ENCODE data around the gene PEPD.

PEPD gene

GRCh38 chr19:33421368-33421767, 100.2 kb downstream of the PEPD start:
- Histone ChIP-seq H3K9ac (no peak overlapping the region), H2AFZ (ENCODE audit: low read depth) (no peak overlapping the region), H3K79me2 (ENCODE audit: insufficient read depth, low read depth) (no peaks in the 10 kb centered on the region), H3K27ac (no peak overlapping the region), H3K4me2 (no peak overlapping the region), H4K20me1 (ENCODE audit: insufficient read depth) (no peaks in the 10 kb centered on the region), H3K27me3 (ENCODE audit: insufficient read depth, low read depth) (no peaks in the 10 kb centered on the region), H3K36me3 (ENCODE audit: insufficient read depth) (no peaks in the 10 kb centered on the region), H3K4me3 (IDR thresholded peaks at IDR 0.05; ENCODE audit: insufficient read depth, low read depth, low read length) (no peak overlapping the region), H3K4me1 (ENCODE audit: low read depth, poor library complexity, severe bottlenecking) (no peaks in the 10 kb centered on the region)
- TF ChIP-seq, protein P1, sequence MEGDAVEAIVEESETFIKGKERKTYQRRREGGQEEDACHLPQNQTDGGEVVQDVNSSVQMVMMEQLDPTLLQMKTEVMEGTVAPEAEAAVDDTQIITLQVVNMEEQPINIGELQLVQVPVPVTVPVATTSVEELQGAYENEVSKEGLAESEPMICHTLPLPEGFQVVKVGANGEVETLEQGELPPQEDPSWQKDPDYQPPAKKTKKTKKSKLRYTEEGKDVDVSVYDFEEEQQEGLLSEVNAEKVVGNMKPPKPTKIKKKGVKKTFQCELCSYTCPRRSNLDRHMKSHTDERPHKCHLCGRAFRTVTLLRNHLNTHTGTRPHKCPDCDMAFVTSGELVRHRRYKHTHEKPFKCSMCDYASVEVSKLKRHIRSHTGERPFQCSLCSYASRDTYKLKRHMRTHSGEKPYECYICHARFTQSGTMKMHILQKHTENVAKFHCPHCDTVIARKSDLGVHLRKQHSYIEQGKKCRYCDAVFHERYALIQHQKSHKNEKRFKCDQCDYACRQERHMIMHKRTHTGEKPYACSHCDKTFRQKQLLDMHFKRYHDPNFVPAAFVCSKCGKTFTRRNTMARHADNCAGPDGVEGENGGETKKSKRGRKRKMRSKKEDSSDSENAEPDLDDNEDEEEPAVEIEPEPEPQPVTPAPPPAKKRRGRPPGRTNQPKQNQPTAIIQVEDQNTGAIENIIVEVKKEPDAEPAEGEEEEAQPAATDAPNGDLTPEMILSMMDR (conservative IDR thresholded peaks at IDR 0.05; ENCODE audit: low read depth, low read length) = no peak

DNA sequence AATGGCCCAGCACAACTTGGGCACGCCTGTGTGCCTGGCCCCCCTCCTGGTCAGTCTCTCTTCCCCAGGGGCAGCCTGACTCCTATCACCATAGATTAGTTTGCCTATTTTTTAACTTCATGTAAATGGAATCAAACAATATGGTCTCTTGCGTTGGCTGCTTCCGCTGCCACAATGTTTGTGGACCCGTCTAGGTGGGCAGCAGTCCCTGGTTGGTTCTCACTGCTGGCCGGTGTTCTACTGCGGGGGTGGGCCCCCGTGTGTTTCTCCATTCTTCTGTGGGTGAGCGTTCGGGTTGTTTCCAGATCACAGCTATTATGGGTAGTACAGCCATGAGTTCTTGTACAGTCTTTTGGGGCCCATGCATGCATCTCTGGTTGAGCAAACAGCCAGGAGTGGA, 100.8 kb downstream of the PEPD start:
- Histone ChIP-seq H3K27ac (no peak overlapping the region), H3K4me3 (IDR thresholded peaks at IDR 0.05; ENCODE audit: insufficient read depth, low read depth, low read length) (no peak overlapping the region), H3K9ac (no peak overlapping the region), H2AFZ (ENCODE audit: low read depth) (no peak overlapping the region), H3K27me3 (ENCODE audit: insufficient read depth, low read depth) (no peaks in the 10 kb centered on the region), H3K79me2 (ENCODE audit: insufficient read depth, low read depth) (no peaks in the 10 kb centered on the region), H3K4me1 (ENCODE audit: low read depth, poor library complexity, severe bottlenecking) (no peaks in the 10 kb centered on the region), H3K4me2 (no peak overlapping the region), H4K20me1 (ENCODE audit: insufficient read depth) (no peaks in the 10 kb centered on the region), H3K36me3 (ENCODE audit: insufficient read depth) (no peaks in the 10 kb centered on the region)
- TF ChIP-seq, protein P1 (conservative IDR thresholded peaks at IDR 0.05; ENCODE audit: low read depth, low read length) = no peak

- Histone ChIP-seq H3K9ac (no peak overlapping the region), H3K79me2 (ENCODE audit: insufficient read depth, low read depth) (no peaks in the 10 kb centered on the region), H3K27ac (no peak overlapping the region), H3K4me1 (ENCODE audit: low read depth, poor library complexity, severe bottlenecking) (no peaks in the 10 kb centered on the region), H3K36me3 (ENCODE audit: insufficient read depth) (no peaks in the 10 kb centered on the region), H3K4me2 (no peak overlapping the region), H2AFZ (ENCODE audit: low read depth) (no peak overlapping the region), H3K27me3 (ENCODE audit: insufficient read depth, low read depth) (no peaks in the 10 kb centered on the region), H3K4me3 (IDR thresholded peaks at IDR 0.05; ENCODE audit: insufficient read depth, low read depth, low read length) (no peak overlapping the region), H4K20me1 (ENCODE audit: insufficient read depth) (no peaks in the 10 kb centered on the region)
- TF ChIP-seq, protein P1 (conservative IDR thresholded peaks at IDR 0.05; ENCODE audit: low read depth, low read length) = no peak
These were observed 101.8 kb downstream of the PEPD start for GRCh38 chr19:33419788-33420130.

DNA sequence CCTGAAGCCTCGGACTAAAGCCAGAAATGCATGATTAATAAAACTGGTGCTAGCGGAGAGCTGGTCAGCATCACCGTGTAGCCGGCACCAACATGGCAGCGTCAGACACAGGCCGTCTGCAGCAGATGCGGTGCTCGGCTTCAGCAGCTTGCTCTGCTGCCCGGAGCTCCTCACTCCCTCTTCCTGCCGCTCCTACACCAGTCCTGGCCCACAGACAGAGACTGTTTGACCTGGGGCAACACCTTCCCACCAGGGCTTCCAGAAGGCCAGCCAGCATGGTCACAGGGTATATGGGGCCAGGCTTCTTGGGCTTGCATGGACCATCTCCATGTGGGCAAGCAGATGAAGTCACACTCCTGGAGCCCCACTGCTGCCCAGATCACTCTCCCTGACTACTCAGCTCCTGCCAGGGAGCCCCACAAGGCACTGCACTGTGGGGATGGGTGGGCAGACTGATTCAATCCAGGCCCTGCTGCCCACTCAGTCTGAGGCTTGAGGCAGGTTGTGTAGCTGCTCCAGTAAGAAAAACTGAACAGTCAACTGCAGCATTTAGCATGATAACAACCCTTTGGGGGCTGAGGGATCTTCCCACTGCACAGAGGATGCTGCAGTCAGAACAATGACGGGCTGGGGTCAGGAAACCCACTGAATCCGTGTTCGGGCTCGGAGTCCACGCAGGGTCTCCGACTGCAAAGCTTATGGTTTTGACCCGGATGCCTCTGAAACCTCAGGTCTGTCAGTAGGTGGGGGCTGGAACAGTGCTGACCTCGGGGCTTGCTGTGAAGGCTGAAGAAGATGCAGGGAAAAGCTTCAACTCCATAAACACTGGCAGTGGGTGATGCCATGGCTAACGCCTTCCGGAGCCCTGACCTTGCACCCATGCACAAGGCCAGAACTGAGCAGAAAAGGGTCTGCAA, 102.5 kb downstream of the PEPD start:
- H3K4me1 ChIP-seq (ENCODE audit: low read depth, poor library complexity, severe bottlenecking) = no peaks in the 10 kb centered on the region

More for the DNA sequence above, 102.5 kb downstream of the PEPD start:
- no peaks in the 10 kb centered on the region for H3K79me2 ChIP-seq (ENCODE audit: insufficient read depth, low read depth)
- H3K27ac ChIP-seq = no peak overlapping the region
- no peak overlapping the region for H3K4me2 ChIP-seq
- no peak overlapping the region for H2AFZ ChIP-seq (ENCODE audit: low read depth)
- no peak overlapping the region for H3K9ac ChIP-seq
- H4K20me1 ChIP-seq (ENCODE audit: insufficient read depth) = no peaks in the 10 kb centered on the region
- no peak overlapping the region for H3K4me3 ChIP-seq (IDR thresholded peaks at IDR 0.05; ENCODE audit: insufficient read depth, low read depth, low read length)
- TF ChIP-seq, protein P1 (conservative IDR thresholded peaks at IDR 0.05; ENCODE audit: low read depth, low read length) = no peak
- H3K27me3 ChIP-seq (ENCODE audit: insufficient read depth, low read depth) = no peaks in the 10 kb centered on the region
- no peaks in the 10 kb centered on the region for H3K36me3 ChIP-seq (ENCODE audit: insufficient read depth)
